IgD-negative memory B cell (primary cell): Measurements from ENCODE around the gene PARL. TPM values are rescaled to one million over a fixed set of nuclear protein-coding genes. Genes with fewer than 3 reads are reported as not detected.

Experiments
- H3K27ac Mint-ChIP-seq, 3 donors: one replicate each; pipeline ENCODE4 v1.8.0; 2020 to 2022; ENCODE audit warnings: mild to moderate bottlenecking in 3 of 3, mixed read lengths in 3 of 3, moderate library complexity in 1 of 3
- H3K27me3 Mint-ChIP-seq: one replicate; pipeline ENCODE4 v1.8.0; 2021; ENCODE audit warnings: mixed read lengths
- H3K36me3 Mint-ChIP-seq: one replicate; pipeline ENCODE4 v1.8.0; 2020; ENCODE audit warnings: mild to moderate bottlenecking, mixed read lengths
- H3K4me1 Mint-ChIP-seq, 3 donors: one replicate each; pipeline ENCODE4 v1.8.0; 2020 to 2022; ENCODE audit warnings: mixed read lengths in 3 of 3, mild to moderate bottlenecking in 1 of 3
- H3K4me3 Mint-ChIP-seq, 4 donors: one replicate each; pipeline ENCODE4 v1.8.0; 2020 to 2022; ENCODE audit warnings: mild to moderate bottlenecking in 4 of 4, mixed read lengths in 4 of 4, moderate library complexity in 3 of 4
- H3K9me3 Mint-ChIP-seq, 3 donors: one replicate each; pipeline ENCODE4 v1.8.0; 2020 to 2021; ENCODE audit warnings: mixed read lengths in 3 of 3, mild to moderate bottlenecking in 1 of 3
- polyA plus RNA-seq: library from polyadenylated mRNA; unstranded; fragments of 300-500 nt; fragmentation: Illumina TruSeq; gene quantifications from one replicate; pipeline ENCODE4 v1.2.3, GENCODE V29; 2021

PARL gene
- polyA plus RNA-seq, 1 donor from 2014 or later: 95.3 TPM

DNA sequence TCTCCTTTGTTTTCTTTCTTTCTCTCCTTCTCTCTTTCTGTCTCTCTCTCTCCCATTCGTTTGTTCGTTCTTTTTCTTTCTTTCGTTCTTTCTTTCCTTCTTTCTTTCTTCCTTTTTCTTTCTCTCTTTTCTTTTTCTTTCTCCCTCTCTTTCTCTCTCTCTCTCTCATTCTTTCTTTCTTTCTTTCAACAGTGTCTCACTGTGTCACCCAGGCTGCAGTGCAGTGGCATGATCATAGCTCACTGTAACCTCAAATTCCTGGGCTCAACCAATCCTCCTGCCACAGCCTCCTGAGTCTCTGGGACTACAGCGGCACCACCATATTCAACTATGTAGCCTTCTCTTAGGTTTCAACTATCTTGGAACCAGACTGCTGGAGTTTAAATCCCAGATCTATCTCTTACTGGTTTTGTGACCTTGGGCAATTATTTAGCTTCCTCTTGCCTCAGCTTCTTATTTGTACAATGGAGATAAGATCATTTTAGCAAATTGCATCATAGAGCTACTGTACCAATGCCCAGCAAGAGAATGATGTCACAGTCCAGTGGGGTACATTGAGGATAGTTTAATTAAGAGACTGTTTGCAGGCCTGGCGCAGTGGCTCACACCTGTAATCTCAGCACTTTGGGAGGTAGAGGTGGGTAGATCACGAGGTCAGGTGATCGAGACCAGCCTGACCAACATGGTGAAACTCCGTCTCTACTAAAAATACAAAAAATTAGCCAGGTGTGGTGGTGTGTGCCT, 27.3 kb upstream of the PARL start:
- Mint-ChIP-seq H3K4me1 (no peaks in the 10 kb centered on the region), H3K4me3 (no peak overlapping the region), H3K27me3 (no peaks in the 10 kb centered on the region), H3K9me3 (no peaks in the 10 kb centered on the region), H3K27ac (no peak overlapping the region), H3K36me3 (no peaks in the 10 kb centered on the region)

DNA sequence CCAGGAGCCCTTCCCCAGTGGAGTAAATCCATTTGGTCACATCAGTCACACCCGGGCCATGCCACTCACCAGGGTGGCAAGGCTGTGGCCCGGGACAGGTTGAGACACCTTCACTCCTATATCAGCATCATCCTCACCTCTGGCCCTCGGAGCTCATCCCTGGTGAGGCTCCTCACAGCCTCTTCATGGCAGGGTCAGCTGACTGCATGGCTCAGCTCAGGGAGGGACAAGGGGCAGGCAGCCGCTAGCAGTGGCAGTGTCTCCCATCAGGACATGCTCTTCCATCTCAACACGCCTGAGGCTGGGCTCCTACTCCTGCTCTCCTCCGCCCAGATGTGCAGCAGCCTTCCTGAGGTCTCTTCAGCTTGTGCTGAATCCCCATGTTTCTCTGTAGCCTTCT, 26.4 kb upstream of the PARL start:
- Mint-ChIP-seq H3K27me3 (no peaks in the 10 kb centered on the region), H3K27ac (no peak overlapping the region), H3K36me3 (no peaks in the 10 kb centered on the region), H3K9me3 (no peaks in the 10 kb centered on the region), H3K4me1 (no peaks in the 10 kb centered on the region), H3K4me3 (no peak overlapping the region)

DNA sequence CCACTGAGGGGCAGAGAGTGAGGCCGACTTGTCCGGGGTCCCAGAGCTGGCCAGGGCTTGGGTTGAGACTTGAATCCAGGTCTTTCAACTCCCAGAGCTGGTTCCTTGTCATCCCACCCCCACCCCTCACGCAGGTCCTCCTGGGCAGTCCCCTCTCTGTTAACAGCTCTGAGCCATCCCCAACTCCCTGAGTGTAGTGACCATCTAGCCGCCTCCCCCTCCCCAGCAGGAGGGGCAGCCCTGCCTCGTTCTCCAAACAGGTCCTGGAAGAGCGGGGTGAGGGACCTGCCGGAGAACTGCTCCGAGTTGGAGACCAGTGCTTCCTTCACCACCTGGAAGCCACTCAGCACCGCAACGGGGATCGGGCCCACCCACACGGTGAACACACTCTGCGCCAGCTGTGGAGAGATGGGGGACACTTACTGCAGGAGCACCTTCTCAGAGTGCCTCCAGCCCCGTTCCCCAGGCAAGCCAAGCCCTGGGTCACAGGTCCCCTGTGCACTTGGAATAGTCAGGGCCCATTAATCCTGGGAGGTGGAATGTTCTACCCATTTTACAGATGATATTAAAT, 24.4 kb upstream of the PARL start:
- no peak overlapping the region for H3K27ac Mint-ChIP-seq
- no peak overlapping the region for H3K4me3 Mint-ChIP-seq
- no peaks in the 10 kb centered on the region for H3K27me3 Mint-ChIP-seq
- H3K36me3 Mint-ChIP-seq: no peaks in the 10 kb centered on the region
- no peaks in the 10 kb centered on the region for H3K4me1 Mint-ChIP-seq
- H3K9me3 Mint-ChIP-seq: no peaks in the 10 kb centered on the region

DNA sequence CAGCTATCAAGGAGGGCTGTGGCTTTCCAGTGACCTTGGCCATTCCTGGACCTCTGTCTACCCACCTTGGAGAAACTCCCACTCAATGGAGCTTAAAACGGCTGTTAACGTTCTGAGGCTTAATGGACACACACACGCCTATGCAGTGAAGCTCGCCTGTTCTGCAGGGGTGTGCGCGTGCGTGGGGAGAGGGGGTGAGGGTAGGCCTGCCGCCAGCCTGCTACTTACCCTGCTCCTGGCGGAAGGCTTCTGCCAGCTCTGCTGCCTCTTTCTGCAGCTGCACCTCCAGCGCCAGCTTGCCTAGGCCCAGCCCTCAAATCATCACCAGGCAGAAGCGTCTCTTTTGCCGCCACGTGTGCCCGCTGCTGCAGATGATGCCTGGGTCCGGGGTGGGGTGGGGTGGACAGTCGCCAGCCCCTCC, 23.2 kb upstream of the PARL start:
- no peaks in the 10 kb centered on the region for H3K9me3 Mint-ChIP-seq

DNA sequence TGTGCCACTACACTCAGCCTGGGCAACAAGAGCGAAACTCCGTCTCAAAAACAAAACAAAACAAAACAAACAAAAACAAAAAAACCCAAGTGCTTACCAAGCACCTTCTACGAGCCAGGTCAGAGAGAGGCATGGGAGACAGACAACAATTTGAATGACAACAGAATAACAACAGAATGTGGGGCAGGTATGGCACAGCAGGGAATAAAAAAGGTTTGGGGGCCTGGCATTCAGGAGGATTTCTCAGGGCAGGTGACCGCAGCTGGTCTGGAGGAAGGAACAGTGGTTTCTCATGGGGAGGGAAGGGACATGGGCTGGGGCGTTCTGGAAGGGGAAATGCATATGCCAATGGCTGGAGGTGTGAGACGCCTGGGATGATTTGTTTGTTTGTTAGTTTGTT, 22.5 kb upstream of the PARL start:
- H3K4me1 Mint-ChIP-seq: no peaks in the 10 kb centered on the region
- peaks cover 4% of the 10 kb centered on the region for H3K27me3 Mint-ChIP-seq
- peak overlapping the region in 1 of 3 donors; percentile 41 for H3K27ac Mint-ChIP-seq
- H3K4me3 Mint-ChIP-seq: no peak overlapping the region
- H3K36me3 Mint-ChIP-seq: no peaks in the 10 kb centered on the region
- H3K9me3 Mint-ChIP-seq: no peaks in the 10 kb centered on the region

More for the DNA sequence above, 23.2 kb upstream of the PARL start:
- H3K4me1 Mint-ChIP-seq: no peaks in the 10 kb centered on the region
- no peaks in the 10 kb centered on the region for H3K27me3 Mint-ChIP-seq
- no peak overlapping the region for H3K4me3 Mint-ChIP-seq
- no peak overlapping the region for H3K27ac Mint-ChIP-seq
- no peaks in the 10 kb centered on the region for H3K36me3 Mint-ChIP-seq

DNA sequence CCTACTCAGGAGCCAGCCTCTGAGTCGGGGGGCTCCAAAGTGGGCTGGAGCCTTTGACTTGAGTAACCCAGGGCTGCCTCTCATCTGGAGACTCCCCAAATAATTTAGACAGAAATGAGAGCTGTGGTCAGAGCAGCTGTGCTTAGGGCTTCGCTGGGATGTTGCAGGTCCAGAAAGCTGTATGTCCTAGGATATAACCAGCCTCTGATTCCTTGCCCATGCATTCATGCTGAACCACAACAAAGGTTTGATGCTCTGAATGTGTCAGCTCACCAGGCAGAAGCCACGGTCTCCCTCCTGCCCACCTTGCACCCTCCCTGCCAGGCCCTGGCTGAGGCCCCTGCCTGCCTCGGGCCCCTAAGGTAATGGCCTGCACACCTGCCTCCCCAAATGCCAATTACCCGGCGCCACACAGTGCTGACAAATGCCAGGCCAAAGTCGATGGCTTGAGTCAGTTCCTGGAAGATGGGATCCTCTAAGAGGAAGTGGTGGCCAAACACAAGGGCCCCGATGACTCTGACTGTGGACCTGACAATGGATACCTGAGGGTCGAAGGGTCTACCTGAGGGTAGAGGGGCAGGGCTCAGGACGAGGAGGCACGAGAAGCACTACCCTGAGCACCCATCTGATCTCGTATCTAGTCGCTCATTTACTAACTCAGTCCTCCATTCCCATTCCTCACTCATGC, 21.7 kb upstream of the PARL start:
- Mint-ChIP-seq H3K27me3 (peaks cover 4% of the 10 kb centered on the region), H3K36me3 (peaks cover 2% of the 10 kb centered on the region), H3K4me1 (no peaks in the 10 kb centered on the region), H3K4me3 (no peak overlapping the region), H3K9me3 (no peaks in the 10 kb centered on the region), H3K27ac (no peak overlapping the region)

DNA sequence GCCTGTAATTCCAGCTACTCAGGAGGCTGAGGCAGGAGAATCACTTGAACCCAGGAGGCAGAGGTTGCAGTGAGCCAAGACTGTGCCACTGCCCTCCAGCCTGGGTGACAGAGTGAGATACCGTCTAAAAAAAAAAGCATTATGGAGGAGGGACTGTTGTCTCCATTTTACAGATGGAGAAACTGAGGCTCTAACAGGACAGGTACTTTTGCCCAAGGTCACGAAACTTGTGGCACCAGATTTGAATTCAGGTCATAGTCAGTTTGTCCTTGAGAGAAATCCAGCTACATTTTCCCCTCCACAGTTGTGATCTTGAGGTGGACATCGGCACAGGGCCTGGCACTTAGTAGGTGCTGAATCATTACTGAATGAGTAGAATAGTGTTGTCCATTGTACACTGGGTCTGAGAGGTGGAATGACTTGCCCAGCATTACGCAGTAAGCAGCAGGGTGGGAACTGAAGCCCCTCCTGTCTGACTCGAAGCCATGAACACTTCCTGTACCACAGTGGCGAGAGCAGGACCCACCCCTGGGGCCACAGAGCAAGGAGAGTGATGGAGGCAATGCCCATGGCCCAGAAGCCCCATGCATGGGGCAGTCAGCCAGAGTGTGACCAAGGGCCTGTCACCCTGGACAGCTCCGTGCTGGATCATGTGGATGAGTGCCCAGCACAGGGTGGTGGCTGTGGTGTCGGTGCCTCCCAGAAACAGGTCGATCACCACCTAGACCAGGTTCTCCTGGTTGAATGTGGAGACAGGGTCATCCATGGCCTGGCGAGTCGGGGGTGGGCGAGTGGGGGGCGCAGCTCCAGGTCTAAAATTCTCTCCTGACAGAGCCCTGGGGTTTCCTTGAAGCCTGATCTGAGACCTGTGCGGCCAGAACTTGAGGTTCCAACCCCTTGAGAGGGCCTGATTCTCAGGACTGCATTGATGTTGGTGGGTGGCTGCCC, 20.4 kb upstream of the PARL start:
- H3K4me3 Mint-ChIP-seq: no peak overlapping the region
- H3K27ac Mint-ChIP-seq: no peak overlapping the region
- H3K9me3 Mint-ChIP-seq: peaks cover 0 to 3% (median 0%) of the 10 kb centered on the region in 3 donors
- H3K4me1 Mint-ChIP-seq: no peaks in the 10 kb centered on the region
- peaks cover 8% of the 10 kb centered on the region for H3K27me3 Mint-ChIP-seq
- peaks cover 3% of the 10 kb centered on the region for H3K36me3 Mint-ChIP-seq

DNA sequence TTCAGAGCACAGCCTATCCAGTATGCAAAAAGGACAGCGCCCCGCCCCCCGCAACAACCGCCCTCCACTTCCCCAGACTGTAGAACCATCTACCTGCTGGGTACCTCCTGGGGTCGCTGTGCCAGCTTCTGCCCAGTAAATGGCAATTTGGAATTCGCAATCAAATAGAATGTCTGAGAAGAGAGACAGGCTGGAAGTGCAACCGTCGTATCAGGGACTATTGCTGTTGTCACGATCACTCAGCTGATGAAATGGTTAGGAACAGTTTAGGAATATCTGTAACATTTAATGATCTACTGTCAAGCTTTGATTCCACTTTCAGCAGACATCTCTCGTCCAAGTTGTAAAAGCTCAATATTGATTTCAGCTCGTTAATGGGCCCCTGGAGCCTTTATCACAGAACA, 13.3 kb upstream of the PARL start:
- H3K36me3 Mint-ChIP-seq: peaks cover 3% of the 10 kb centered on the region
- peaks cover 0 to 6% (median 4%) of the 10 kb centered on the region in 3 donors for H3K4me1 Mint-ChIP-seq
- no peak overlapping the region for H3K4me3 Mint-ChIP-seq
- no peak overlapping the region for H3K27ac Mint-ChIP-seq
- H3K9me3 Mint-ChIP-seq: peaks cover 0 to 3% (median 0%) of the 10 kb centered on the region in 3 donors
- H3K27me3 Mint-ChIP-seq: peaks cover 24% of the 10 kb centered on the region

DNA sequence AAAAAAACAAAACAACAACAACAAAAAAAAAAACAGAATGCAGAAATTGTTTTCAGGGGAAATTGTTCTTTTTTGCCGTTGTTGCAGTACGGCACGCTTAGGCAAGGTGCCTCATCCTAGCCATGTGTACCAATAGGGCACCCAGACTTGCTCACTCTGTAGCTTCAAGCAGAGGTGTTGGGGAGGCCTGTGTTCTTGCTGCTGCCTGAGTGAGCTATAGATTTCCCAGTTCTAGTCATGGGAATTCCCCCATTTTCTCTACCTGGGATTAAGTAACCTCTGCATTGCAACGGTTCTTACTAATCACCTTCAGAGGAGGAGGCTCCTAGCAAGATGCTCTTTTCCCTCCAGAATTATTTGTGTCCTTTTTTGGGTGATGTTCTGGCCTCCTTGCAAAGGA, 12.9 kb upstream of the PARL start:
- H3K27me3 Mint-ChIP-seq: peaks cover 24% of the 10 kb centered on the region
- H3K27ac Mint-ChIP-seq: no peak overlapping the region
- peaks cover 0 to 6% (median 4%) of the 10 kb centered on the region in 3 donors for H3K4me1 Mint-ChIP-seq
- peaks cover 0 to 3% (median 0%) of the 10 kb centered on the region in 3 donors for H3K9me3 Mint-ChIP-seq
- no peak overlapping the region for H3K4me3 Mint-ChIP-seq
- peaks cover 3% of the 10 kb centered on the region for H3K36me3 Mint-ChIP-seq

DNA sequence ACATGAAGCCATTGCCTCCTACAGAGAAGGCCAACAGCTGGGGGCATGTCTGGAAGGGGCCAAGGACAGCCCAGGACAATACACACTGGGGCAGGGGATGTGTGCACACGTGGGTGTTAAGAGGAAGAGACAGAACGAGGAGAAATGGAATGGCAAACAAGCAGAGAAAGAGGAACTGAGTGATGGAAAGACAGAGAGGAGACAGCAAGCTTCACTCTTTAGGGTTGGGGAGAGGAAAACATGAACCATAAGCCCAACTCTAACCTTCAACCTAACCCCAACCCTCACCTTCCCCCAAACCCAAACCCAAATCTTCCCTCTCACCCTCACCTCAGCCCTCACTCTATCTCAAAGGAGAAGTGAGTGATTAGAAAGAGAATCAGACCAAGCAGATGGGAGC, 11.9 kb upstream of the PARL start:
- H3K27me3 Mint-ChIP-seq: peaks cover 22% of the 10 kb centered on the region
- peaks cover 0 to 3% (median 0%) of the 10 kb centered on the region in 3 donors for H3K9me3 Mint-ChIP-seq

DNA sequence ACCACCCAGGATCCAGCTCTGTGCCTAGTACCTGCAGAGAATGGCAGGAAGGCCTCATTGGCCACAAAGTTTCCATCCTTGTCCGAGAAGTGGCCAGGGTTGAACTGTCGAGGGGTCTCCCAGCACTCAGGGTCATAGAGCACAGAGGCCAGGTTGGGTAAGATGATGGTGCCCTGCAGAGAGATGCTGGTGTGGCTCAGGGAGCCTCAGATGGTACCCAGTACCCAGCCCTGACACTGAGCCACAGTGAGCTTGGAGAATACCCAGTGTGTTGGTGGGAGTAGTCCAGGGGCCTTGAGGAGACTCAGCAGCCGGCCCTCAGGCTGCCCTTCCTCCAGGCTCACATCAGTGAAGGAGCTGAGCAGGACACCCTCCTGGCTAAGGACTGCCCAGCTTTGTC, 11.5 kb upstream of the PARL start:
- Mint-ChIP-seq H3K27me3 (peaks cover 22% of the 10 kb centered on the region), H3K27ac (no peak overlapping the region), H3K9me3 (peaks cover 0 to 3% (median 0%) of the 10 kb centered on the region in 3 donors), H3K4me1 (peaks cover 0 to 6% (median 4%) of the 10 kb centered on the region in 3 donors), H3K36me3 (no peaks in the 10 kb centered on the region), H3K4me3 (no peak overlapping the region)

More for the DNA sequence above, 11.9 kb upstream of the PARL start:
- H3K4me1 Mint-ChIP-seq: peaks cover 0 to 6% (median 4%) of the 10 kb centered on the region in 3 donors
- H3K27ac Mint-ChIP-seq: no peak overlapping the region
- peaks cover 3% of the 10 kb centered on the region for H3K36me3 Mint-ChIP-seq
- no peak overlapping the region for H3K4me3 Mint-ChIP-seq

DNA sequence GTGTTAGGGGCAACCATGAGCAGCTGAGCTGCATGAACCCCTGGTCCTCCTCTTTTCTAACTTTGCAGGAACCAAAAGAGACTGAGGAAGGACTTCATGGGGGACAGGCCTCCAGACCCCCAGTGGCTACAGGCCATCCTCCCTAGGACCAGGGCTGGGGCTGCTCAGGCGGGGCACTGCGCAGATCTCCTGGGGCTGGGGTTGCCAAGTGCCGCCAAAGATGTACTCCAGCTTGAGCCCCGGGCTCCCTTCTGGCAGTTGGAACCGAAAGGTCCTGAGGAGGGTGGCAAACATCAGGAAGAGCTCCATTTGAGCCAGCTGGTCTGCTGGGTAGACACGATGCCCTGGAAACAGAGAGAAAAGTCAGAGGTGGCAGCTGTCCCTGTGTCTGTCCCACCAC, 11.1 kb upstream of the PARL start:
- H3K27me3 Mint-ChIP-seq: peaks cover 24% of the 10 kb centered on the region
- H3K4me3 Mint-ChIP-seq: no peak overlapping the region
- no peak overlapping the region for H3K27ac Mint-ChIP-seq
- H3K4me1 Mint-ChIP-seq: peaks cover 0 to 6% (median 4%) of the 10 kb centered on the region in 3 donors
- no peaks in the 10 kb centered on the region for H3K36me3 Mint-ChIP-seq
- H3K9me3 Mint-ChIP-seq: peaks cover 0 to 3% (median 0%) of the 10 kb centered on the region in 3 donors

DNA sequence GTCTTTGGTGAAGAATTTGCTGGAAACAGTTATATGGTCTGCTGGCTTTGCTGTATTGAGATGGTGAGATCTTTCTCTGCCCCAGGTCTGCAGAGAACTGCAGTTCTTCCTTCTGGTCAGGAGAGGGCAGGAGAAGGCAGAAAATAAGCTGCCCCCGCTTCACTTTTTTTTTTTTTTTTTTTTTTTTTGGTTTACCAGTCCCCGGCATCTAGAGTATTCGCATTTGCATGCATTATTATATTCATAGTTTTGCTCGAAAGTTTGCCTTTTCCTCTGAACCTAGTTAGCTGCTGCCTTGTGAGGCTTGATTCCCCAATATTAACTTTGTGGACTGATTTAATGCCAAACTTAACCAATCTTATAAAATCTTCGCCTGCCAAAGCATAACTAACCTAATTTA, 10.6 kb upstream of the PARL start:
- H3K27ac Mint-ChIP-seq: no peak overlapping the region
- H3K9me3 Mint-ChIP-seq: peaks cover 0 to 2% (median 0%) of the 10 kb centered on the region in 3 donors
- H3K36me3 Mint-ChIP-seq: no peaks in the 10 kb centered on the region
- peak overlapping the region in 1 of 4 donors; percentile 0 for H3K4me3 Mint-ChIP-seq
- H3K27me3 Mint-ChIP-seq: peaks cover 22% of the 10 kb centered on the region
- peaks cover 0 to 6% (median 4%) of the 10 kb centered on the region in 3 donors for H3K4me1 Mint-ChIP-seq

DNA sequence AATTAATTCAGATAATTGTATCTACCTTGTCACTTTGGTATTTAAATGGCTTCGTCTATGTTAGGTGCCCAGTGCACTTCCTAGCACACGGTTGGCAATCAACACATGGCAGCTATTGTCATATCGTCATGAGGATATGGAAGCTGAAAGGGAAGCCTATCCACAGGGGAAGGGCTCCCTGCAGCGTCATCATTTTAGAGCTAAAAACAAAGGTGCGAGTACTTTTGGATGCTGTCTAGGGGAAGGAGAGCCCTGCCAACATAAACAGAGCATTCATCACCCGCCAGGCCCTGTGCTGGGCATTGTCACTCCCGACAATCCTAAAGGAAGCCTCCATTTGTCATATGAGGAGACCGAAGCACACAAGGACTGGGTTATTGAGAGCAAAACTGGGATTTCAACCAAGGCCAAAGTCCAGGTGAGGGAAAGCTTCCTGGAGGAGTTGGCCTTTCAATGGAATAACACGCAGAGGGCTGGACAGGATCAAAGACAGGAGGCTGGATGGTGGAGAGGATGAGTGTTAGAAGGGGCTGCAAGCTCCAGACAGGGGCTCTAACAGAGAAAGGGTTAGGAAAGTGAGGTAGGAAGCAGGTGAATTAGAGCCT, 8.0 kb upstream of the PARL start:
- no peaks in the 10 kb centered on the region for H3K9me3 Mint-ChIP-seq

More for the DNA sequence above, 8.0 kb upstream of the PARL start:
- H3K4me3 Mint-ChIP-seq: no peak overlapping the region
- H3K27ac Mint-ChIP-seq: no peak overlapping the region
- peaks cover 0 to 6% (median 5%) of the 10 kb centered on the region in 3 donors for H3K4me1 Mint-ChIP-seq
- H3K36me3 Mint-ChIP-seq: peaks cover 3% of the 10 kb centered on the region
- peaks cover 15% of the 10 kb centered on the region for H3K27me3 Mint-ChIP-seq
